ENCODE data around the gene TOX2.
"Not testable (repeated sequence)": the region's sequence is repeated elsewhere in the genome, so short reads cannot be mapped to it uniquely, and the experiment has no call there.

The TOX2 gene

DNA sequence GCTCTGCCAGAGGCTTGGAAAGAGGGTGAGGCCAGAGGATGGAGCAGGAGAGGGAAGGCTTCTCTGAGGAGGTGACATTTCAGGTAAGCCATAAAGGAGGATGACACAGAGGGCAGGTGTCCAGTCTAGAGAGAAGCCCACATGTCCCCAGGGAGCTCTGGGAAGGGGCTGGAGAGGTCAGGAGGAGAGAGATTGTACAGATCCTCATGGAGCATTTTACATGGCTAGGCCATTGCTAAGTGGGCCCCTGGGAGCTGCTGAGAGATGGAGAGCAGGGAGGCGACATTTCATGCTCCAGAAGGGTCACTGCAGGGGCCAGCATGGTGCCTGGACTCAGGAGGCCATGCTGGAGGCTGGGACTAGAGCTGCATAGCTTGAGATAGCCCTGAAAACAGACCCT is 124.5 kb downstream of the TOX2 start:
- no peak for DNase-seq

DNA sequence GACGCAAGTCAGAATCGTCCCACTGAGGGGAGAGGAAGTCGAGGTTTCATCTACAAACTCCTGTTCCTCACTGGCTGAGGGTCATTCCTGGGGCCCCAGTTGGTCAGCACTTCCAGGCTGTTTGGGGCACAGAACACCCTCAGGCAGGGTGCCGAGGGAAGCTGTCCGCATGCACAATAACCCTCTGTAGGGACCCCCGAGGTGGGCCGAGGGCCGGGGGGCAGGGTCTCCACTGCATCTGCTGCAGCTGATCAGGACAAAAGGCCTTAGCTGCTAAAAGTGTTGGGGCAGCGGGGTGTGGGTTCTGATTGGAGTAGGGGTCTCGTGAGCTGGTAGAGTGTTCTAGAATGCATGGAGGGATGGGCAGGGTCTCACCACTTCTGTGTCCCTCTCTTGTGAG is 125.1 kb downstream of the TOX2 start:
- no peak for DNase-seq

DNA sequence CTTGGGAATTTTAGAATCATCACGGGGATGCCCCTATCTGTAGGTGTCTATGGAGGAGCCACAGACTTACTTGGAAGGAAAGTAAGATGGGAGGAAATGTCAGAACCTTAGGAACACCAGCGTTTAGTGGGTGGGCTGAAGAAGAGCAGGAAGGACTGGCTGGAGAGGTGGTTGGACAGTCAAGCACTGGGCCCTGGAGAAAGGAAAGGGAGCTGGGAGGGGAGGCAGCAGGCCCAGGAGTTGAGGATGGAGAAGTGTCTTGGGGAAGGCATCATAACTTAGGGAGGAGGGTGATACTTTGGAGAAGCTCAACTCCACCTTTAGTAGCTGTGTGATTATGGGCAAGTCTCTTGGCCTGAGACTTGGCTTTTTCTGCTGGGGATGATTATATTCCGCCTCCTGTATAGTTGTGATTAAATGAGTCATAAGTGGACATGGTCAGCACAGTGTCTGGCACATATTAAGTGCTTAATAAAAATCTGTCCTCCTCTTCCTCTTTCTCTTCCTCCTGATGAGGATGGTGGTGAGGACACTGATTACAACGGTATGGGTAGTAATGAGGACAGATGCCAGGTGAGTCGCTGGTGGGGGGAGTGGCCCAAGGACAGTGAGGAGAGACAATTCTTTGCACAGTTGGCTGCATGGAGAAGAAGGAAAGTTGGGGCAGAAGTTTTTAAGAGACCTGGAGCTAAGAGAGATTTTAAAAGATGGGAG is 125.7 kb downstream of the TOX2 start:
- DNase-seq, result no peak

DNA sequence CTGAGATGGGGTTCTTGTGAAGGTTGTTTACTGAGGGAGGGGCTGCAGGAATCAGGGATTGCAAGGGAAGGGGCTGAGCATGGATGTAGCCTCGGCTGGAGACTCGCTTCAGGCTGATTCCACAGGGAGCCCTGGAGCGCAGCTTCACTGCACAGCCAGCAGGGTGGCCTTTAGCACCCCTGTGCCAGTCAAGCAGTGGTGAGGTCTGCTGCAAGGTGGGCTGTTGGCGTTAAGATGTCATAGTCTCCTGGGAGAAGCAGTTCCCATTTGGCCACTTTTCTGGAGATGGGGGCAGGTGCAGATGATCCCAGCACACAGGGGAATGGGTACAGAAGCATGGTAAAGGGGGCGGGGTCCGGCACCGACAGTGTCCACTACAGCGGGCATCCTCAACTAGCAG is 126.3 kb downstream of the TOX2 start:
- no peak for DNase-seq

DNA sequence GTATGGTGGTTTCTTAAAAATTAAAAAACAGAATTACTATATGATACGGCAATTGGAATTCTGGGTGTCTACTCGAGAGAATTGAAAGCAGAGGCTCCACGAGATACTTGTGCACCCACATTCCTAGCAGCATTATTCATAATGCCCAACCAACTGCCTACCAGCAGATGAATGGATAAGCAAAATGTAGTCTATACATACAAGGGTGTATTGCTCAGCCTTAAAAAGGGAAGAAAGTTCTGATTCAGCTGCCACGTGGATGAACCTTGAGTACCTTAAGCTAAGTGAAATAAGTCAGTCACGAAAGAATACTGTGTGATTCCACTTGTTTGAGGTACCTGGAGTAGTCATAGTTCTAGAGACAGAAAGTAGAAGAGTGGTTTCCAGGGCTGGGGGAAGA is 130.1 kb downstream of the TOX2 start:
- not testable (repeated sequence) for DNase-seq

DNA sequence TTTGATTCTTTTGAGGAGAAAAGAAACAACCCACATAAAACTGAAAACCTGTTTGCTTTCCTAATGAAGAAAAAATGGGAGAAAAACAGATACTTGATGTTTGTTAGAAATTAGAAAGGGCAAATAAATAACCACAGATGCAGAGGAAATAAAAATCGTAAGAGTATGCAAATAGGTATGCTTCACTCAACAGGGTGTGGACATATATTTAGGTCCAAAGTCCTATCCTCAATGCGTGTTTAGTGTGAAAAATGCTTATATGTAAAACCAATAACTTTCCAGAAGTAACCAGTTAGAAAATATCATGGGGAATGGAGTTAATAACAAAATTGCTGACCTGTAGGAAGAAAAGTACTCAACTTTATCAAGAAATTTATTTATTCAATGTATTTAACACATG is 135.7 kb downstream of the TOX2 start:
- DNase-seq, result no peak

DNA sequence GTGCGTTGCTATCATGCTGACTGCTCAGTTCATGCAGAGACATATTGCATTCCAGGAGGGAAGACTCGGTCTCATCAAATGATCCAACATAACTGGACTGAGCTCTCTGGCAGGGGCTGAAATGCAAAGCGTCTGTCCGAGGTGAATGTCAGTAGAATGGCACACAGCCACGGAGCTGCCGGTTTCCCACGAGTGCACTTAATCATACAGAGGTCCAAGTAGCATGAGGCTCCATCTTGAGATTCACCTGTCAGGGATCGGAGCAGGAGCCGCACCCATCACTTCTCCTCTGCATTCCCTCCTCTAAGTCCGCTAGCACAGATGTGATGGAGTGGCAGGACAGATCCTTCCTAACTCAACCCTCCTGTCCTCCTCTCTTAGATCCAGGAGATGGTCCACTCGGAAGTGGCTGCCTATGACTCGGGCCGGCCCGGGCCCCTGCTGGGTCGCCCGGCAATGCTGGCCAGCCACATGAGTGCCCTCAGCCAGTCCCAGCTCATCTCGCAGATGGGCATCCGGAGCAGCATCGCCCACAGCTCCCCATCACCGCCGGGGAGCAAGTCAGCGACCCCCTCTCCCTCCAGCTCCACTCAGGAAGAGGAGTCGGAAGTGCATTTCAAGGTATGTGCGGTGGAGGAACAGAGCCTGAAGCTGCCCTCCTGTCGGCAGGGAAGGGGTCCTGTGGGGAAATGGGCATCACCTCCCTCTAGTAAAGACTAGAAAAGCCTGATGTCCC is 136.4 kb downstream of the TOX2 start:
- no peak for DNase-seq

DNA sequence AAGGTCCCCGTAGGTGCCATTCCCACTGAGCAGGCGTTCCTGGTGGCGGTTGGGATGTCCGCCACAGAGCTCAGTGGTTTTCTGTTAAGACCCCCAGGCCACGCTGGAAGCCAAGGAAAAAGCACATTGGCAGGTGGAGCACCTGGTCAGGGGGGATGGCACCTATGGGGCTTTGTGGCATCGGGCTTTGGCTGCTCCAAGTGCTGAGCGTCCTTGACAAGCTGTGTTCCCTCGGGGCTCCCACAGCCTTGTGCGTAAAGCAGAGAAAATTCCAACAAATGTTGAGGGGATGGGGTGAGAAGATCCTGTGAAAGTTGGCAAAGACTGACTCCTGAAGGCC is 137.0 kb downstream of the TOX2 start:
- DNase-seq, result no peak

DNA sequence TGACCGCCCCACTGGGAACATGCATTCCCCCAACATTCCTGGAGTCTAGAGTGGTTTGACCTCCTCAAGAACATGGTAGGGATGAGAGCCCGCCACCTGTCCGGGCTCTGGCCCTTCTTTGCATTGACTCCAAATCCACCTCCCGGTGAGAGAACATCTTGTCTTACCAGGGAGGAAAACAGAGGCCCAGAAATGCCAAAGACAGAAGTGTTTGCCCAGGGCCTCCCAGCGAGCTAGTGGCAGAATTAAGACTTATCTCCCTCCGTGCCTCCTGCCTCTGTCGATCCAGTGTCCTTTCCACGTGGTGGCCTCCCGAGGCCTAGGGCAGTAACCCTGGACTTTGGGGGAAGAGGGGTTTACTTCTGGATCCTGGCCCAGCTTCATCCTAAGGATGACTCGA is 137.5 kb downstream of the TOX2 start:
- no peak for DNase-seq

DNA sequence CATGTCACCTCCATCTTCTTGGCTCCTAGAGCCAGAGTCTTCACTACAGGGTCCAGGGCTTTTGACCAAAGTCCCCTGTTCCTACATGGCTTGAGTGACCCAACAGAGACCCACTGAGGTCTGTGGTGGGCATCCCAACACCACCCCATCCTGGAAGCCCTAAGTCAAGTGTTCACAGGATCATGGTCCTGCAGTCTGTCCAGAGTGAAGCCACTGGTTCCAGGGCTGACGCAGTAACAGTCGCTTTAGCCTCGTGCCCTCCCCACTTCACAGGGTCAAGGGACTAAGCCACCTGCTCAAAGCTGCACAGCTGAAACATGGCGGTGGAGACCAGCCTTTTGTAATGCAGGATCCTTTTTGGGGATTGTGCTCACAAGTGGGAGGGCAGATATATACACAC is 138.4 kb downstream of the TOX2 start:
- DNase-seq, result no peak

DNA sequence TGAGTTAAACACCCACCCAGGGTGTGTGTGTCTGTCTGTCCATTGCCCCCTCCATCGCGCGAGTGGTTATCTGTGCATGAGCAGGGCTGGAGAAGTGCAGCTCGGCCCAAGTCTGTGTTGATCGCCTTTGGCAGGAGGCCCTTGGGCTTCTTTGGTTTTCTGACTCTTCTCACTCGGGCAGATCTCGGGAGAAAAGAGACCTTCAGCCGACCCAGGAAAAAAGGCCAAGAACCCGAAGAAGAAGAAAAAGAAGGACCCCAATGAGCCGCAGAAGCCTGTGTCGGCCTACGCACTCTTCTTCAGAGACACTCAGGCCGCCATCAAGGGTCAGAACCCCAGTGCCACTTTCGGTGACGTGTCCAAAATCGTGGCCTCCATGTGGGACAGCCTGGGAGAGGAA is 139.5 kb downstream of the TOX2 start:
- DNase-seq, result no peak

DNA sequence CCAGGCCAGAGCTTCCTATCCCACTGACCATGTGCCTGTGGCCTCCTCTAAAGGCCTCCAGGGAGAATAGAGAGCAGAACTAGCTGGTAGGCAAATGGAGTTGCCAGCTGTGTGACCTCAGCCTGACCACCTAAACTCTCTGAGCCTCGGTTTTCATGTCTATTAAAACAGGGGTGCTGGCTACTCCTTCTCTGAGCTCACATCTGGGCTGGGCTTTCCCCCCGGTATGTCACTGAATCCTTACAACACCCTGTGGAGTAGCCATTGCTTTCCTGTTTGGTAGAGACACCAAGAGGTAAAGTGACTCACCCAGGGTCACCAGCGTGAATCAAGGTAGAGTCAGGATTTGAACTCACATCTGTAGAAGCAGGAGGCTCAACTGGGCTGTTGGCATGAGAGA is 140.2 kb downstream of the TOX2 start:
- DNase-seq, result no peak

DNA sequence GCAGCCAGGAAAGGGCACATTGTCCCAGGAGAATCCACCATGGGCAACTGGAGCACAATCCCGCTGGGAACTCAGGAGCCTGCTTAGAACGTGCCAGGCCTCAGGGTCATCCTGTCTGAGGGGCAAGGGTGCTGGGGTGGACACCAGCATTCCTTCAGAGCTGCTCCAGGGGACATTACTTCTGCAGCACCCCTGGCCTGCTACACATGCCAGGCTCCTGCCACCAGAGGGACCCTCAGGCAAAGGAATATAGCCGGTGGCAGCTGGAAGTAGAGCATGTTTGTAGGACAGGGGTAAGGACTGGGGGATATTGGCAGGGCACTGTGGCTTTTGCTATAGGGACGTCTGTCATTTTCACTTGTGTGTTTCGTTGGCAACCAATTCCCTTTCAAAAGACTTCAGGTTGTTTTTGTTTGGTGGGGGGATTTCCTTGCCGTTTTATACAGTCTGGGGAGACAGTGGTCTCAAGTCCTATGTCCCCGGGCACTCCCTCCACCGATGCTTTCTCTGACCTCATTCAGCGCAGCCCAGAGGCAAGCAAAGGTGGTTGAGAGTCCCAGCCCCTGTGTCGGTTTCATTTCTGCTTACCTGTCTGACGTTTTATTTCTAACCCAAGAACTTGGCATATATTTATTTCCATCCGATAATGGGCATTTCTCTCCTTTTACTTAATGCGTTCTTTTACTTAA is 141.5 kb downstream of the TOX2 start:
- peak; percentile 51 to 80 (median 66) for DNase-seq

DNA sequence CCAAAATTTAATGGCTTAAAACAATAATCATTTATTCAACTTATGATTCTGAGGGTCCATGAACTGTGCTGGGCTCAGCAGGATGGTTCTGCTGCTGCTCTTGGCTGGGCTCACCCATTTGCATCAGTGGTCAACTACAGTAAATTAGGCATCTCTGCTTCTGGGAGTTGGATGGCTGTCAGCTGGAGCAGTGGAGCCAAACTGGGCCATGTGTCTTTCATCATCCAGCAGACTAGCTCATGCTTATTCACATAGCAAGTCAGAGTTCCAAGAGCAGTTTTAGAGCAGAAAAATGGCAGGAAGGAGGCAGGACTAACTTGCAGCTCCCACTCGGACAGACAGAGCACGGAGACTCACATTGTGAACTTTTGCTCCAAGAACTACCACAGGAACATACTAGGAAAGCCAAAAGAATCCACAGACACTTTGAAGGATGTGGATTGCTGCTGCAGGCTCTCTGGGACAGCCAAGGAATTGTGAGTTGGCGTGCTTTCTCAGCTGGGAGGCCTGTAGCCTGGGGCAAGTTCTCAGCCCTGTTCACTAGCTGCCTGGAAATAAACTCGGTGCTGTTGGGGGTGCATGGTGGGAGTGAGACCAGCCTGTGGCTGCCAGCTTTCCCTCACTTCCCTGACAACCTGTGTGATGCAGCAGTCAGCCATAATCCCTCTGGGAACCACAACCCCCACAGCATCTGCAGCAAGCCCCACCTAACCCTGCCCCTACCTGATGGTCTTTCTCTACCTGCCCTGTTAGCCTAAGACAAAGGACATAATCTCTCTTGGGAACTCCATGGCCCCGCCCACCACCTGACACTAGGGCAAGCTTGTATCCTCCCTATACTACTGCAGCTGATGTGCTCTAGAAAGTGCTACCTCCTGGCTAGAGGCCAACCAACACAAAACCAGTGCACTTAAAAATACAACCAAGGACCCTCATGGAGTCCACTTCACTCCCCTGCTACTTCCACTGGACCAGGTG is 143.3 kb downstream of the TOX2 start:
- no peak for DNase-seq

DNA sequence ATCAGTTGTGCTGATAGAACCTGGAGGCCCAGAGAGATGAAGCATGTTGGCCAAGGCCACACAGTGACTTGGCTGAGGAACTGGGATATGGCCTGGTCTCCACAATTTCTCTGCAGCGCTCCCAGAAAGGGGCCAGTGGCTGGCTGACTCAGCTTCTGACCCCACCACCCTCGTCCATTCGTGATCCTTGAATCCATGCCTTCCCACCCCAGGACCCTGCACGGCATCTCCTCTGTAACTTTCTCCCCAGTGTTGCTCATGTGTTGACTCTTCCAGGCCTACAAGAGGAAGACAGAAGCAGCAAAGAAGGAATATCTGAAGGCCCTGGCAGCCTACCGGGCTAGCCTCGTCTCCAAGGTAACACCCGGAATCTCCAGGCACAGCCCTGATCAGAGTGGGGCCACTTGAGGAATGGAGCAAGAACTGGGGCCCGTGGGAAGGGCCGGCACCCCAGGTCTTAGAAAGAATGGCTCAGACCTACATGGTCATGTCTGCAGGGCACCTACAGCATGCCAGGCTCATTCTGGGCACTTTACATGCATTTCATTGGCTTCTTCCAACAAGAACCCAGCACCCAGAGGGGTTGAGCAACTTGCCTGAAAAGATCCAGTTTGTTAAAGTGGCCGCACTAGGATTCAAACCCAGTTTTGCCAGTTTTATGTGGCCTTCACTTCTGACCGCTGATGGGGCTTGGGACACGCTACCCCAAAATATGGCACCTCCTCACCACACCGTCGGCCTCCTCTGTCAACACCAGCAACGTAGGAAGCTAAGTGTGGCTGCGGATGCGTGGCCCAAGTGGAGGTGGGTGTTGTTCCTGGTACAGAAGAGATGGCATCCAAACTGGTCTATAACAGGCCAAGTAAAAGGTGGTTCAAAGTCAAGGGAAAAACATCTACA is 150.1 kb downstream of the TOX2 start:
- DNase-seq, result no peak

DNA sequence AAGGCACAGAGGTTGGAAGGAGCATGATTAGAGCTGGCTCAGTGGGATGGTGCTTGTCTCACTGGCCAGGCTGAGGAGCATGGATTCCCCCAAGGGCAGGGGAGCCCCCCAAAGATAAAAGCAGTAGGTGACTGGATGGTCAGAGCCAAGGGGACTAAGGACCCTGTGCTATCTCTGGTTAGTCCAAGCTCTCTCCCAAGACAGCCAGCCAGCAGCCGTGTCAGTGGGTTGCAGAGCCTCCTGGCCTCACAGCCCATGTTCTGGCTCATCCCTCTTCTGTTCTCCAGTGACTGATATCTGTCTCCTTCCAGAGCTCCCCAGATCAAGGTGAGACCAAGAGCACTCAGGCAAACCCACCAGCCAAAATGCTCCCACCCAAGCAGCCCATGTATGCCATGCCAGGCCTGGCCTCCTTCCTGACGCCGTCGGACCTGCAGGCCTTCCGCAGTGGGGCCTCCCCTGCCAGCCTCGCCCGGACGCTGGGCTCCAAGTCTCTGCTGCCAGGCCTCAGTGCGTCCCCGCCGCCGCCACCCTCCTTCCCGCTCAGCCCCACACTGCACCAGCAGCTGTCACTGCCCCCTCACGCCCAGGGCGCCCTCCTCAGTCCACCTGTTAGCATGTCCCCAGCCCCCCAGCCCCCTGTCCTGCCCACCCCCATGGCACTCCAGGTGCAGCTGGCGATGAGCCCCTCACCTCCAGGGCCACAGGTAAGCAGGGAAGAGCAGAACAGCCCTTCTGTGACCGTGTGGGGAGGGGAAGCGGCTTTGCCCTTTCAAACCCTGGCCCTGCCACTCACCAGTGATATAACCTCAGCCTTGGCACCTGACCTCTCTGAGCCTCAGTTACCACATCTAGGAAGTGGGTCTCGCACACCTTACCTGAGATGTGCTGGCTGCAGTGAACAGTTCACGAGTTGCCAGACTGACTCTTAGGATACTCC is 151.0 kb downstream of the TOX2 start:
- DNase-seq, result no peak

DNA sequence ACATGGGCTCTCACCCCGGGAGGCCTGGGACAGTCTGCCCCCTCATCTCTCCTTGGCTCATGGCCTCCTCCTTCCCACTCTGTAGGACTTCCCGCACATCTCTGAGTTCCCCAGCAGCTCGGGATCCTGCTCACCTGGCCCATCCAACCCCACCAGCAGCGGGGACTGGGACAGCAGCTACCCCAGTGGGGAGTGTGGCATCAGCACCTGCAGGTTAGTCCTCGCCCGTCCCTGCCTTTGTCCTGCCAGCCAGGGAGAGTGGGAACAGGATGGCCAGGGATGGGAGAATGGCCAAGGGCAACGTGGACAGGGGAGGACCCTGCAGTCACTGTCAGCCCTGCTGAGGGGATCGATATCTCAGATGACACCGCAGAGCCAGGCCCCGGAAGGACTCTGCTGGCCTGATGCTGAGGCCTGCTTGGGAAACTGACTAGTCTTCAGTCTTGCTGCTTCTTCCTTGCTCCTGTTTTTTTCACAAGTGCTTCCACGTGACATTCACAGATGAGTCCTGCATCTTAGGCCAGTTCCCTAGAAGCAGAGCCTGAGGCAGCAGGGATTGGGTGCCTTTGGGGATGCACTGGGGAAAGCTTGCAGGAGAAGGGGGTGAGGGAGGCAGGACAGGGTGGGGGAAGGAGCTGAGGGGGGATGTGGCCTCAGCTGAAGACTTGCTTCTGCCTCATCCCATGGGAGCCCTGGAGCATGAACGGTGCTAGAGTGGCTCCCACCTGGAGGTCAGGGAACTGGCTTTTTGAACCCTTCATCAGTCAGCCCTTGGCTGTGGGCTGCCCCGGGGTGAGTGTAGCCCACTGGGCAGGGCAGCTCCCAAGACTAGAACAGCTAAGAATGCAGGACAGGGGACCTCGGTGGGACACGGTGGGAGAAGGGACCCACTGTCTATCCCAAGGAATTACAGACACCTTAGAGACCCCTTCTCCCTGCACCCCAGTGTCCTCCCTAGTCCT is 152.3 kb downstream of the TOX2 start:
- DNase-seq, result no peak

DNA sequence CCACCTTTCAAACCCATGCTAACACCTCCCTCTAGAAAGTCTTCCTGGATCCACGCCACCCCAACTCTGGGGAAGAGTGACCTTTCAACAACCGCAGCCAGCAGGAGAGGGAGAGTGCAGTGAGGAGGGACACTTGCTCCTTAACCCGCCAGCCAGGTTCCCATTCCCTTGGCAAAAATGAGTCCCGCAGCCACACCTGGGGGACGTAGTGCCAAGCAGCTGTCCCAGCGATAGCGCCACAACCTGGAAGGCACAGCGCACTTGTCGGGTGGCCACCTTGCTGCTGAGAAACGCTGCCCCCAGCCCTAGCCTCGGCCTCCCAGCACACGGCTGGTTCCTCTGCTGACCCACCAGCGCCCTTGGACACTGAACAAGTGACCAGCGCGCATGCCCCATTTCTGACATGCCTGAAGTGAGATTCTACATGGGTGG is 153.0 kb downstream of the TOX2 start:
- no peak for DNase-seq

Data from stimulated activated naive CD4-positive, alpha-beta T cell (primary cell).